Keratinocyte (primary cell): ENCODE results near the gene EGR2.

Experiments used
- CTCF ChIP-seq, 3 experiments: IDR thresholded peaks in 1 of 3; conservative IDR thresholded peaks in 1 of 3; optimal IDR thresholded peaks in 1 of 3; 2 replicates in 2 of 3; 3 replicates in 1 of 3; pipeline versions ENCODE3 to v1.5.1; 2011; ENCODE audit warnings: low read length in 3 of 3, mild to moderate bottlenecking in 3 of 3, moderate library complexity in 2 of 3, control low read depth in 1 of 3, inconsistent platforms in 1 of 3; ENCODE audit not compliant: insufficient read depth in 2 of 3; ENCODE audit errors: extremely low read depth in 1 of 3
- EZH2 ChIP-seq: IDR thresholded peaks from one replicate; pipeline ENCODE4 v1.6.1; 2012; ENCODE audit warnings: inconsistent platforms, mild to moderate bottlenecking, low read length, moderate library complexity

- TF ChIP-seq CTCF (optimal IDR thresholded peaks at IDR 0.05 in 1 of 3, IDR thresholded peaks at IDR 0.05 in 1 of 3, conservative IDR thresholded peaks at IDR 0.05 in 1 of 3; ENCODE audit: extremely low read depth in 1 of 3, insufficient read depth in 2 of 3, low read length in 3 of 3): no peak
- TF ChIP-seq EZH2: no peak
These were observed 26.8 kb upstream of the EGR2 start for GRCh38 chr10:62842983-62843382.
